Motor neuron (in vitro differentiated cells): ENCODE data around the gene ASPRV1. TPM values are rescaled to one million over a fixed set of nuclear protein-coding genes. Genes with fewer than 3 reads are reported as not detected.
A peak's percentile ranks its signal among the peaks of the same experiment; 100 is the strongest.

Experiments
- ATAC-seq, 8 experiments: fragments of 200-7000 bp; cut with Tn5 transposase; replicated peaks in 6 of 8; 2 replicates each; pipeline ENCODE4 v1.8.0; 2021; ENCODE audit warnings: mild to moderate bottlenecking in 8 of 8, moderate library complexity in 8 of 8
- H3K27ac ChIP-seq, 2 donors: fragments of 250-450 bp; sonication (Bioruptor Pico); 2 replicates each; pipeline ENCODE4 v1.9.0; 2021; ENCODE audit warnings: antibody characterized with exemption in 2 of 2, mild to moderate bottlenecking in 2 of 2, moderate library complexity in 1 of 2
- H3K4me1 ChIP-seq, 2 donors: fragments of 250-450 bp; sonication (Bioruptor Pico); replicated peaks in 1 of 2; 2 replicates each; pipeline ENCODE4 v1.6.1; 2021; ENCODE audit warnings: antibody characterized with exemption in 2 of 2, mild to moderate bottlenecking in 2 of 2, moderate library complexity in 1 of 2
- H3K4me3 ChIP-seq, 5 donors: fragments of 250-450 bp; sonication (Bioruptor Pico); 2 replicates each; pipeline ENCODE4 v1.9.0; 2021; ENCODE audit warnings: antibody characterized with exemption in 5 of 5, mild to moderate bottlenecking in 5 of 5, moderate library complexity in 4 of 5
- WGBS, 10 experiments: fragments of 450-650 bp; shearing (Covaris generic); methylation state at CpG; one replicate each; pipeline ENCODE4 v1.0.0; 2022; 5-methylcytosine and 5-hydroxymethylcytosine counted together
- in situ Hi-C, 9 experiments: fragments of 400-800 bp; cut with MboI; loops; one replicate each; pipeline ENCODE4 v1.15.0; 2021; ENCODE audit warnings: low sequenced_read_pairs in 9 of 9, low pct_unique_long_range_greater_than_20kb in 2 of 9; ENCODE audit not compliant: unreplicated experiment in 9 of 9
- total RNA-seq, 8 experiments: library from RNA; unstranded; fragments of 300-600 nt; gene quantifications; 2 replicates each; pipeline versions ENCODE4 v1.2.3 to v1.2.4, GENCODE V29; 2022

Gene ASPRV1
- total RNA-seq, 8 experiments from 2014 or later: 1.1 to 2.8 (median 1.7) TPM

GRCh38 chr2:69950241-69950640 lies 11.2 kb downstream of the ASPRV1 start:
- in situ Hi-C loops: no loop called here
- Histone ChIP-seq H3K4me1 (no peaks in the 10 kb centered on the region), H3K4me3 (no peak overlapping the region), H3K27ac (no peak overlapping the region)
- 20 to 100% (median 80%) methylated on average over 1 to 5 of the region's 5 CpGs; no CpG with 5 or more reads in 3 of the 10 experiments for WGBS, 10 experiments
- ATAC-seq: no peak

DNA sequence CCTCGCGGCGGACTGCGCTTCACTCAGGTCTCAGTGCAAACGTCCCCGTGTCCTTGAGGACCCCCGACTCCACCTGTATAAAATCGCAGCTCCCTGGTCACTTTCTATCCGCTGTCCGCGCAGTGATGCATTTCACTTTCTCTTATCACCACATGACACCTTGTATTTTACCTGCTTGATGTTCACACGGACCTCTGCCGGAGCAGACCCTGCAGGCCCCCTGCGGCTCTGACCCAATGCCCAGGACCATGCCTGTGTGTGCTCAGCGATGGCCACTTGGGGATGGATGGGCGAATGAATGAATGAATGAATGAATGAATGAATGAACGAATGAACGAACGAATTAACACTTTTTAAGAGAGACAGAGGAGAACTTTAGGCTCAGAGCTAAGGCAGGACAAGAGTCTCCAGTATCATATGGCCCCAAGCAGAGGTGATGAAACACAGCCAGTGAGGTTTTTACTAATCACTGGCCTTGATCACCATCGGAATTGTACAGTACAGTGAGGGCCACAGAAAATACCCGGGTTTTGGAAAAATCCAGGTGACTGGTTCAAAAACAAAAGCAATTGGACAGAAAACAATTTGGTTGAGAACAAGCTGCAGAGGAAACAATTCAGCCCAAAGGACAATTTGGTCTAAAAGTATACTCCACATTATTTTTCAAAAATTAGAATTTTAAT lies 12.3 kb downstream of the ASPRV1 start:
- Histone ChIP-seq H3K4me1 (no peaks in the 10 kb centered on the region), H3K27ac (no peak overlapping the region), H3K4me3 (no peak overlapping the region)
- ATAC-seq: no peak
- in situ Hi-C loops: loop anchor here in 2 of 9 experiments (25.0 kb wide), 1 partner anchor 113 kb away; no protein-coding TSS in a partner anchor
- 63 to 100% (median 89%) methylated on average over 1 to 15 of the region's 21 CpGs; no CpG with 5 or more reads in 1 of the 10 experiments for WGBS, 10 experiments

GRCh38 chr2:69948032-69948962 lies 13.1 kb downstream of the ASPRV1 start:
- 40 to 100% (median 76%) methylated on average over 2 to 16 of the region's 35 CpGs; no CpG with 5 or more reads in 1 of the 10 experiments for WGBS, 10 experiments

DNA sequence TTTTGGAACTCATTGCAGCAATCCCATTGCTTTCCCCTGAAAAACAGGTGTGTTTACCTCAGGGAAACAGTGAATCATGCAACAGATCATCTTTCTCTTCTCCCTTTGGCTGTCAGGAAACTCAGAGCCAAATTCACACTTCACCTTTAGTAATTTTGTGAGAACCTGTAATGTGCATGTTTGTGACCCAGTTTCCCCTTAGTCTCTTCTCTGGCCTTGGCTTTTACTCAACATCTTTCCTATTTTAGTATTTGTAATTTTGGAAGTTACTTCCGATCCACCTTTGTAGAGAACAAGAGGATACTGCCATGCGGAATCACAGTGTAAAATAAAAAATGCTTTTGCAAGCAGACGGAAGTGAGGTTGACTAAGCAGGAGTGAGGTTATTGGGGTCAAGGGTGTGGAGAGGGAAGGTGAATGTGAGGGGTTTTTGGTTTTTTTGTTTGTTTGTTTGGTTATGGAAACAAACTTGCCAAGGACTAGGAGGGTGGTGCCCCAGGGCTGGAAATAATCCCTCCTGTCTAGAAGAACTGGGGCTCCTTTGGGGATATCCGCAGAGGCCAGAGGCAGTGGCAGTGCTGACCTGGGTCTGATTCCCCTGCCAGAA lies 14.0 kb downstream of the ASPRV1 start:
- Histone ChIP-seq H3K4me1 (no peaks in the 10 kb centered on the region), H3K27ac (no peak overlapping the region), H3K4me3 (no peak overlapping the region)
- in situ Hi-C loops: loop anchor here in 2 of 9 experiments (25.0 kb wide), 1 partner anchor 115 kb away; no protein-coding TSS in a partner anchor
- WGBS, 10 experiments: 66 to 100% (median 95%) methylated on average over 1 to 4 of the region's 4 CpGs; no CpG with 5 or more reads in 1 of the 10 experiments
- no peak for ATAC-seq

More at GRCh38 chr2:69948032-69948962, 13.1 kb downstream of the ASPRV1 start:
- no peak overlapping the region for H3K27ac ChIP-seq
- no peaks in the 10 kb centered on the region for H3K4me1 ChIP-seq
- ATAC-seq: peak in 3 of 8 experiments; percentile 58 to 75 (median 64)
- no peak overlapping the region for H3K4me3 ChIP-seq
- in situ Hi-C loops: loop anchor here in 2 of 9 experiments (25.0 kb wide), 1 partner anchor 114 kb away; no protein-coding TSS in a partner anchor

DNA sequence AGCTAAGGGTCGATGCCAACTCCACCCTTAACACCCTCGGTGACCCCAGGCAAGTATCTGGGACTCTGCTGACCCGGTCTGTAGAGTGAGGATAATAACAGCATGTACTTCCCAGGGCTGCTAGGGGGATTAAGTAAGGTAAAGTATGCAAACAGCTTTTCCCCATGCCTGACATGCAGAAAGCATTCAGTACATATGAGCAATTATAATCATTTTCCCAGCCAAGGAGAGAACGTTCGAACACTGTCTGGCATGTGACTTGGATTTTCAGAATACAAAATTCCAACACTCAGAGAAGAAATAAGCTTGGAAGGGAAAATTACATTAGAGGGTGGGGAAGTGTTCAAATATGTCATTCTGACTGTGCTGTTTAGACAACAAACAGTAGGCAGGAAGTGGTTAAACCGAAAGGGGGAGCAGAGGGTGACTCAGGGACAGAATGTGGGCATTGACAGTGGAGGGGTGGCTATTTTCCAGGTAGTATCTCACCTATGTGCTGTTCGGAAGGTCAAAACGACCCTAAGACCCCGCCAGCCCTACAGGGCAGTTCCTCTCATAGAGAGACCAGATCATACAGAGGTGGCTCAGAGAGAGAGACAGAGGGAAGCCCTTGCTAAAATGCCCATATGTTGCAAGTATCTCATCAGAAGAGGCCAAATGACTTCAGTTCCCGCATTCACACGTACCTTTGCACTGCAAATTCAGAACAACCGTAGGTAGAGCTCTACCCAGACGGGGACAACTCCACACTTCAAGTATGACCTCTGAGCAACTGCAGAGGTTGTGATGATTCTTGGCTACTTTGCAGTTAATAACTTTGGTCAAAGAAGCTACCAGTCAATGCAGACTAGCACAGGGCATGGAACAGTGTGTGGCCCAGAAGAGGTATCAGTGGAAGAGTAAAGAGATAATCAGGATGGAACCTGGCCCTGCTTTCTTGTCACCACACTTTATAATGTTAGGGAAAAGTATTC lies 14.8 kb downstream of the ASPRV1 start:
- peak in 3 of 8 experiments; percentile 68 to 80 (median 68) for ATAC-seq
- no peak overlapping the region for H3K27ac ChIP-seq
- 0 to 89% (median 67%) methylated on average over 2 to 11 of the region's 13 CpGs; no CpG with 5 or more reads in 1 of the 10 experiments for WGBS, 10 experiments
- H3K4me1 ChIP-seq: no peaks in the 10 kb centered on the region
- H3K4me3 ChIP-seq: no peak overlapping the region
- in situ Hi-C loops: loop anchor here in 2 of 9 experiments (25.0 kb wide), 1 partner anchor 116 kb away; no protein-coding TSS in a partner anchor

GRCh38 chr2:69945941-69946340 lies 15.5 kb downstream of the ASPRV1 start:
- Histone ChIP-seq H3K4me1 (no peaks in the 10 kb centered on the region), H3K4me3 (no peak overlapping the region), H3K27ac (no peak overlapping the region)
- WGBS, 10 experiments: 73 to 90% (median 81%) methylated on average over 1 to 5 of the region's 8 CpGs; no CpG with 5 or more reads in 5 of the 10 experiments
- in situ Hi-C loops: loop anchor here in 2 of 9 experiments (25.0 kb wide), 1 partner anchor 116 kb away; no protein-coding TSS in a partner anchor
- peak in 1 of 8 experiments; percentile 35 for ATAC-seq

DNA sequence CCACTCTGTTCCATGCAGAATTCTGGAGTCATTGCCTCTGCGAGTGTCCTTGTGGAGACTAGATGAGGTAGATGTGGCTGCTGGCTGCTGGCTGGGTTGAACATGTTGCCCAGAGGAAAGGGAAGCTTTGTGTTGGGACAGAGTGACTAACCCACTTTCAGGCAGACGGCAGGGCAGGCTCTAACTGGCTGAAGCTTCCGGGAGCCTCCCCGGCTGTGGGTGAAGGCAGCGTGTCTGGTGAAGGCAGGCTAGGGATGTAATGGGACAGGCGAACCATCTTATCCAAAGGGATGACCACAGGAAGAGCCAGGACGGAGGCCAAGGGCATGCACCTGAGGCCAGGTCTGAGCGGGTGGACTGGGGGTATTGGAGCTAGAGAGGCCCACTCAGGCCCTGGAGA lies 16.0 kb downstream of the ASPRV1 start:
- ATAC-seq: no peak
- 63 to 100% (median 88%) methylated on average over 1 to 7 of the region's 8 CpGs; no CpG with 5 or more reads in 4 of the 10 experiments for WGBS, 10 experiments
- no peak overlapping the region for H3K27ac ChIP-seq

DNA sequence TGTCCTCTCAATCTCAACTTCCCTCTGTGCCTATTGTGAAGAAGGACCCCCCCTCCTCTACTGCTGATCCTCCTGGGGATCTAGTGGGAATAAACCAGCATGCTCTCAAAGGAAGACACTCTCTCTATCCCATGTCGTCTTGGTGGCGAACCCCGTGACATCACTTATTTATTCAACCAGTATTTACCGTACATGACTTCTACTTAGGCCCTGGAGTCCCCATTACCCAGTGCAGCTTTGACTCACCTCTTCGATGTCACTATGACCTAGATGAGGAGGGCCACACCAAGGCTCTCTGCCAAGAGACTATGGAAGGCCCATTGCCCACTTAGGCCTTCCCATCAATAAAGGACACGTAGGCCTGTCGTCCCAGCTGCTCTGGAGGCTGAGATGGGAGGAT lies 16.7 kb downstream of the ASPRV1 start:
- in situ Hi-C loops: loop anchor here in 2 of 9 experiments (25.0 kb wide), 1 partner anchor 118 kb away; no protein-coding TSS in a partner anchor

More for the DNA sequence above, 16.0 kb downstream of the ASPRV1 start:
- H3K4me1 ChIP-seq: peaks cover 0 to 1% of the 10 kb centered on the region in 2 donors
- no peak overlapping the region for H3K4me3 ChIP-seq
- in situ Hi-C loops: loop anchor here in 2 of 9 experiments (25.0 kb wide), 1 partner anchor 117 kb away; no protein-coding TSS in a partner anchor

DNA sequence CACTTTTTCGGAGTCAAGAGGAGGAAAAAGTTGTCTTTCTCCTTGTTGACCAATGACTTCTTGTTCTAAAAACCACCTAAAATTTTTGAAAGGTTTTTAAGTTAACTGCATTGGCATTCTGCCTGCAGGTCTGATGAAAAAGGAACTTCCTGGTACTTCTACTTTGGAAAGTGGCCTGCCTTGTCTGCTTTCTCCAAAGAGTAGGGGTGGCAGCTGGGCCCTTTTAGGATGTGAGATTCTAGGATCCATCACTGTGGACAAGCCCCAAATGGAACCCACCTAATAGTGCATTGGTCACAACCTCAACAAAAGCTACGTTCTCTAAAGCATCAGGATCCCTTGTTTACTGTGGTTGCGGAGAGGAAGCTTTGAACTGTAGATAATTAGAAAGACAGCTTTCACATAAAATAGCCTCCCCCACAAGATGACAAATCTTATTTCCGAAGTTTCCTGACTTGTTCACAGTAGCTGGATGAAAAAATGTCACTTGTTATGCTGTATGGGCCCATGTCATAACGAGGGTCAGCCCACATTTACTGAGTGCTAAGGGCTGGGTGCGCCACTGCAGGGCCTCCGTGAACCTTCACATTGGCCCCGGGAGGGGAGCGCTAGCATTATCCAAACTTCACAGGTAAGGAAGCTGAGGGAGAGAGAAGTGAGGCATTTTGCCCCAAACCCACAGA lies 17.4 kb downstream of the ASPRV1 start:
- 50 to 100% (median 90%) methylated on average over 2 to 7 of the region's 9 CpGs; no CpG with 5 or more reads in 2 of the 10 experiments for WGBS, 10 experiments
- in situ Hi-C loops: loop anchor here in 2 of 9 experiments (25.0 kb wide), 1 partner anchor 118 kb away; no protein-coding TSS in a partner anchor
- ATAC-seq: no peak
- no peak overlapping the region for H3K4me3 ChIP-seq
- peaks cover 5% of the 10 kb centered on the region in 2 donors for H3K4me1 ChIP-seq
- no peak overlapping the region for H3K27ac ChIP-seq

More for the DNA sequence above, 16.7 kb downstream of the ASPRV1 start:
- H3K27ac ChIP-seq: no peak overlapping the region
- no peak overlapping the region for H3K4me3 ChIP-seq
- peaks cover 5% of the 10 kb centered on the region in 2 donors for H3K4me1 ChIP-seq
- 84 to 100% (median 94%) methylated on average over 3 to 5 of the region's 7 CpGs; no CpG with 5 or more reads in 6 of the 10 experiments for WGBS, 10 experiments
- no peak for ATAC-seq

DNA sequence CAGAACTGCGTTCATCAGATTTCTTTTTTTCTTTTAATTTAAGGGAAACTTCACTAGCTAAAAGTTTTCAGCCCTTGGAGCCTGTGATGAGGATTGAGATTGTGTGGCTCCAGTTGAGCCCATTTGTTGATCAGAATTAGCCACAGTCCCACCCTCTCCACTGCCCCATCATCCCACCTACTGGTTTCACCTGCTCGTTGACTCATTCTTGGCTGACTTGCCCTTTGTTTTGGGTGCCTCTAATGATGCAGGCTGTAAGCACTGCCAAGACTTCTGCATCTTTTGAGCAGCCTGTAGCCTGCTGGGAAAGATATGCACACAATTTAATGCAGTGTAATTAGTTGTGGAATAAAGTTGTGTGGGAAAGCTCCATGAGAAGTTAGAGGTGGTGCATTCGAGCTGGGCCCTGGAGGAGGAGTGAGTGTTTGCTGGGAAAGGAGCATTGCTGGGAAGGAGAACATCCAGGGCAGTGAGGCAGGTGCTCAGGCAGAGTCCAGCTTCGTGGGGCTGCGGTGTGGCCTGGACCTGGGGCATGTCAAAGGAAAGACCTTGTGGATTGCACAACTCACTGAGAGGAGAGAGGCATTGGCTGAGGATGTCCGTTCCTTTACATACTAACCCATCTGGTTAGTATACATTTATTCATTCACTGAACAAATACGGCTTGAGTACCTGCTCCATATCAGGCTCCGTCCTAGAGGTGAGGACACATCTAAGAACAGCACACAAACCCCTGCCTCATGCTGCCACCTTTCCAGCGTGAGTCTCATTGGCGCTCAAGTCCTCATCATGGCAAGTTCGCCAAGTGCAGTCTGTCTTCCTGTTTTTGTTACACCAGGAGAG lies 18.2 kb downstream of the ASPRV1 start:
- Histone ChIP-seq H3K27ac (no peak overlapping the region), H3K4me3 (no peak overlapping the region), H3K4me1 (peaks cover 5% of the 10 kb centered on the region in 2 donors)
- ATAC-seq: no peak
- in situ Hi-C loops: loop anchor here in 2 of 9 experiments (25.0 kb wide), 1 partner anchor 119 kb away; no protein-coding TSS in a partner anchor
- 65 to 100% (median 86%) methylated on average over 1 to 8 of the region's 11 CpGs for WGBS, 10 experiments
